SKM-1 treated with dmso at 0.1 percent for 144 hours (cell line): Measurements from ENCODE around the gene PANK2.

Experiments used
- DNase-seq: peaks from one replicate; lab custom pipeline; 2025; ENCODE audit not compliant: unreplicated experiment; lab: John Stamatoyannopoulos, UW

The PANK2 gene

DNA sequence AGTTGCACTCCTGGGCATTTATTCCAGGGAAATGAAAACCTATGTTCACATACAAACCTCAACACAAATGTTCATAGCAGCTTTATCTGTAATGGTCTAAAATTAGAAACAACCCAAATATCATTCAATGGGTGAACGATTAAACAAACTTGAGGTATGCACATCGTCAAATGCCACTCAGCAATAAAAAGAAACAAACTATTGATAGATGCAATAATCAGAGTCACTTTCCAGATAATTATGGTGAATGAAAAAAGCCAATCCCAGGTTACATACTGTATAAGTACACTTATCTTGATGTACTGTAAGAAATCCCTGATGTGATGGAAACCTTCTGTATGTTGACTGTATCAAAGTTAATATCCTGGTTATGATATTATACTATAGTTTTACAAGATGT lies 87.3 kb downstream of the PANK2 start:
- DNase-seq = no peak
